Measurements from ENCODE around the gene HEATR9.

HEATR9 gene

GRCh38 chr17:35807371-35808144 lies 61.1 kb downstream of the HEATR9 start:
- DNase-seq: no peak
